HG03432 (cell line): Measurements from ENCODE around the gene ANKS1B.
A peak's percentile ranks its signal among the peaks of the same experiment; 100 is the strongest.
"Not testable (repeated sequence)": the region's sequence is repeated elsewhere in the genome, so short reads cannot be mapped to it uniquely, and the experiment has no call there.

ENCODE experiments used
- ATAC-seq: cut with Tn5 transposase; IDR thresholded peaks from one replicate; pipeline ENCODE4 v1.9.1; 2021; ENCODE audit warnings: mild to moderate bottlenecking, moderate library complexity; ENCODE audit not compliant: unreplicated experiment

ANKS1B gene

GRCh38 chr12:99287136-99287535 lies 697.6 kb downstream of the ANKS1B start:
- no peak for ATAC-seq

- no peak for ATAC-seq
Measured at GRCh38 chr12:99284161-99284560, 700.6 kb downstream of the ANKS1B start.

GRCh38 chr12:99282624-99283023 lies 702.1 kb downstream of the ANKS1B start:
- ATAC-seq, result no peak

DNA sequence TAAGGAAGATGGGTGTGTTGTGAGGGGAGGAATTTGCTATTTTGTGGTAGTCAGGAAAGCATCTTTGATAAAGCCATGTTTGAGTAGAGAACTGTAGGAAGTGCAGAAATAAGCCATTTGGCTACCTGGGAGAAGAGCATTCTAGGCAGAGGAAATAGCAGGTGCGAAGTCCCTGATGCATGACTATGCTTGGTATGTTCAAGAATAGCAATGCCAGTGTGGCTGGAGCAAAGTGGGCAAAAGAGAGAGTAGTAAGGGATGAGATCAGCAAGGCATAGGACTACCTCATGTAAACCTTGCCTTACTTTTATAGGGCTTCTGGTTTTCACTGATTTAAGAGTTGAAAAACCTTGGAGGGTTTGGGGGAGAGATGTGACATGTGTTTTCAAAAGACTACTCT lies 702.6 kb downstream of the ANKS1B start:
- ATAC-seq, result no peak

DNA sequence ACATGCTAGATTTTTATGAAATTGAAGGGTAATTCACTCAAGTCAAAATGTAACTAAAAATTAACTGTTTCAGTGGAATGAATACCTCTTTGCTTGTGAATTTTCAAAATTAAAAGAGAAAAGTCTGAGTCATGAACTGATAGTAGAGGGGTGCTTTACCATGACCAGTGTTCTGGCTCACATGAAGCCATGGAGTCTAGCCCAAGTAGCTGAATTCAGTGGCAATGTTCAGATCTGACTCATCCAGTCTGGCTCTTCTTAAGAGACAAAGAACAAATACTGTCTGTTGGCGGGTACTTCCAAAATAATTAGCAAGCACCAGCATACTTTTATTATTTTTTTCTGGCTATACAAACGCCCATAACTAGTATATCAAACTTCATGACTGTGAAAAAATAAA lies 703.5 kb downstream of the ANKS1B start:
- peak; percentile 82 for ATAC-seq

DNA sequence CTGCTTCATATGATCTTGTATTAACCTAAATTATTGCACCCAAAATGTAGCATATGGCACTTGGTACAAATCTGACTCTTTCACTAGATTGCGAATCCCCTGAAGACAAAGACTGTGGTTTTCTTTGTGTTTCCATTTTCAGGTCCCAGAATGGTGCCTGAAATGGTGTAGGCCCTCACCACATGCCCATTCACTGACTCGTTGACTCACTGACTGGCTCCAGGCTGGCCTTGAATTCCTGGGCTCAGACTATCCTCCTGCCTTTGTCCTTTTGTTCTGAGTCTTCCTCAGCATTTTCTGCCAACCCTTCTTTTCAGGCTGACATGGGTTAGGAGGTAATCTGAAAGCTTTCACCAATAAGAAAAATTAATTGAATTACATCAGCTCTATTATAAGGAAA lies 705.8 kb downstream of the ANKS1B start:
- ATAC-seq, result no peak

DNA sequence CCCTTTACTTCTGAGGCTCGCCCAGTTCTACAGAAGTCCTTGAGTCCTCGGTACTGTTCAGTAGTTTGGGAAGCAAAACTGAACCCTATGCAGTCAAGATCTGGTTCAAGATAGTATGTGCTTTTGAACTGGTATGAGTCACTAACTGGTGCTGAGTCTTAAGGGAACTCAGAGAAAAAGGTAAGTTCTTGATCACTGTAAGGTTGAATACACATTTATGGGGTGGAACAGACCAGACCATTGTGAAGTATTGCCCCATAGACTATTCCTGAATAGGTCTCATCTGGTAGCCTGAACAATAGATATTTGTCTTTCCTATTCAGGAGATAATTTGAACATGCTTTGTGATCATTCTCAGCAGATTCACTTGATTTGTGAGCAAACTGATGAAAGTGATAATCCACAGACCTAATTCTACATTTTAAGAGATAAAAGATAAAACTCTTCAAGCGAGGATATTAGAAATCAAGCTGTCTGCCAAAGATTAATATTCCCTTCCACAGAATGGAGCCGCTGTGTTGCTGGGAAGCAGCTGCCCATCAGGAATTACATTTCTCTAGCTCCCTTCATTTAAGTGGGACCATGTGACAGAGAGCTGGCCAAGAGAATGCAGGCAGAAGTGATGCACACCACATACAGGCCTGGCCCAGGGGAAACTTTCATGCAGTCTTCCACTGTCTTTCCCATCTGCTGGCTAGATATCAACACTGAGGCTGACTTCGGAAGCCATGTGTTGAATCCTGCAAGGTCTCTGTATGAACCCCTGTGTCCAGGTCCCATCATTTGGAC lies 707.0 kb downstream of the ANKS1B start:
- ATAC-seq, result no peak

DNA sequence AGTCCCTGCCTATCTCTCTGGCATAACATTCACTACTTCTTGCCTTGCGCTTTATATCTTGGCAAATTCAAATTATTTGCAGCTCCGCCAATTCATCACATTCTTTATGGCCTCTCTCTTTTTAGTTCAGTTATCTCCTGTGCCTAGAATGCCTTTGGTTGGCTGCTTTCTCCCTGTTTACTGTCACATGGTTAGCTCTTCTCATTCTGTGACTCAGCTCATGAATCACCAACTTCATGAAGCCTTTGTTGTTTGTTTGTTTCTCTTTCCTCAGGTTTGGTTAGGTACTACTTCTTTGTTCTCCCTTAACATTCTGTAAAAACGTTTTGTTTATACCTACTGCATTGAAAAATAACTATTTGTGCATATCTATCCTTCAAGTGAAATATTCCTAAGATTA lies 713.7 kb downstream of the ANKS1B start:
- no peak for ATAC-seq

DNA sequence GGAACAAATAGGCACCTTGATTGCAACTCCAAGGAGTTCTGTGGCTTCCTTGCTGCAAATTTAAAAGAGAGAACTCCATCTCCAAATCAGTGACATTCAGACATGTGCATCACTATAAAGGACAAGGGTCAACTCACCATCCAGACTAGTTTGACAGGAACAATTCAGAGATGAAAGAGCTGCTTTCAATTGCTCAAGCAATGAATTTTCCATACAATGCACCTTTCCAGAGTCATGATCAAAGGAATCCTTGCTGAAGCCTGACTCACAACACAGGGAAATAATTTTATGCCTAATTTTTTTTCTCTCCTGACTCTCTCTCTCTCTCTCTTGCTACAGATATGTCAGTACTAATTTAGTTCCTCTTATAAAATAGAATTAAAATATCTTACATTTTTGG lies 717.7 kb downstream of the ANKS1B start:
- ATAC-seq, result no peak

GRCh38 chr12:99265648-99266047 lies 719.1 kb downstream of the ANKS1B start:
- no peak for ATAC-seq

- ATAC-seq, result no peak
Measured at GRCh38 chr12:99261256-99261655, 723.5 kb downstream of the ANKS1B start.

- ATAC-seq, result no peak
Measured at GRCh38 chr12:99260456-99260996, 724.2 kb downstream of the ANKS1B start.

GRCh38 chr12:99259040-99259934 lies 725.4 kb downstream of the ANKS1B start:
- no peak for ATAC-seq

- no peak for ATAC-seq
Measured at GRCh38 chr12:99257672-99258071, 727.1 kb downstream of the ANKS1B start.

GRCh38 chr12:99253068-99253467 lies 731.7 kb downstream of the ANKS1B start:
- no peak for ATAC-seq

GRCh38 chr12:99250091-99250490 lies 734.6 kb downstream of the ANKS1B start:
- ATAC-seq, result no peak

- no peak for ATAC-seq
Measured at GRCh38 chr12:99249543-99249942, 735.2 kb downstream of the ANKS1B start.

GRCh38 chr12:99237907-99238538 lies 746.7 kb downstream of the ANKS1B start:
- ATAC-seq, result not testable (repeated sequence)

DNA sequence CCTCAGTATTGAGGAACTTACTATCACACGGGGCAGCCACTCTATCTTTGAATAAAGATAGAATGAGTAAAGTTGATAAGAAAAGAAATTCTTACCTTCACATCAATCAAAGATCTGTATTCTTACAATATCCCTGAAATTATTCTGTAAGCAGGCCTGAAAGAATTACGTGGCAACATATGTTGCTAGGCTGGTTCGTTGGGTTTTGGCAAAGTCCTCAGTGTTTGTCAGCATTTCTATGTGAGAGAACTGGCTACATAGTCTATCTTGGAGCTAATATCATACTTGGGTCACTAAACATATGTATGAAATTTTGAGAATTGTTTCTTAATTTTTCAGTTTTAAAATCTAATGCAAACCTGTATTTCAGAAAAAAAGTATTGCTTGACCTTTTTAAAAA lies 749.4 kb downstream of the ANKS1B start:
- ATAC-seq, result no peak

DNA sequence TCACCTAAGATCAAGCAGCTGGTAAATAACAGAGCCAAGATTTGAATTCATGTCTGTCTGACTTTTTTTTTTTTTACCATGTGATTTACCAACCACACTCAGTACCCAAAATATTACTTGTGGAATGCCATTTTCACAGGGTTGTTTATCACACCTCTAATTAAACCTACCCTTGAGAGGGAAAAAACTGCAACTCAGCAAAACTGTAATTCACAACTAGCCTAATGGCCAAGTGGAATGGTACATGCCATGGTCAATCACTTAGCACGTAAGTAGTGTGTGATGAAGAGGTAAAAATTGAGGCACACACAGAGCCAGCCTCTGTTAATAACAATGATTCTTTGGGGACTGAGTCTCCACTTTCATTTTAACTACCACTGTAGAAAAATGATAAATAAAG lies 750.0 kb downstream of the ANKS1B start:
- ATAC-seq, result no peak

- no peak for ATAC-seq
Measured at GRCh38 chr12:99232324-99232723, 752.4 kb downstream of the ANKS1B start.
